Measurements from ENCODE around the gene AASDHPPT. TPM values are rescaled to one million over a fixed set of nuclear protein-coding genes. Genes with fewer than 3 reads are reported as not detected.

Gene AASDHPPT
- total and polyA plus RNA-seq, 12 donors = 13.8 to 97.2 (median 39.8) TPM

GRCh38 chr11:106086850-106087249 lies 9.4 kb downstream of the AASDHPPT start:
- TF ChIP-seq POLR2A (IDR thresholded peaks at IDR 0.05) (no peak), CTCF (IDR thresholded peaks at IDR 0.05) (no peak)
- Histone ChIP-seq H3K36me3 (replicated peaks in 1 of 2) (peaks cover 6 to 8% of the 10 kb centered on the region in 2 donors), H3K4me1 (replicated peaks in 1 of 2) (peaks cover 14 to 47% of the 10 kb centered on the region in 2 donors), H3K27ac (peak overlapping the region in 2 of 5 donors; percentile 4 to 27), H3K9me3 (replicated peaks in 1 of 3) (no peaks in the 10 kb centered on the region), H3K4me3 (no peak overlapping the region), H3K27me3 (no peaks in the 10 kb centered on the region)
- DNase-seq = no peak
- 55 to 60% (median 59%) methylated on average over 2 of the region's 2 CpGs for WGBS, 4 donors
- intact Hi-C loops (cut with DNase I) = no loop called here

GRCh38 chr11:106087815-106088435 lies 10.5 kb downstream of the AASDHPPT start:
- Histone ChIP-seq H3K27ac (no peak overlapping the region), H3K4me1 (replicated peaks in 1 of 2) (peaks cover 14 to 41% of the 10 kb centered on the region in 2 donors), H3K27me3 (no peaks in the 10 kb centered on the region), H3K9me3 (replicated peaks in 1 of 3) (no peaks in the 10 kb centered on the region), H3K36me3 (replicated peaks in 1 of 2) (peaks cover 6 to 13% of the 10 kb centered on the region in 2 donors), H3K4me3 (no peak overlapping the region)
- TF ChIP-seq CTCF (IDR thresholded peaks at IDR 0.05) (peak; percentile 81 to 92 (median 84)), POLR2A (IDR thresholded peaks at IDR 0.05) (no peak)
- peak; percentile 26 to 84 (median 62) for DNase-seq
- intact Hi-C loops (cut with DNase I) = no loop called here
- 23 to 34% (median 28%) methylated on average over 9 of the region's 9 CpGs for WGBS, 4 donors

- DNase-seq = no peak
- H3K36me3 ChIP-seq (replicated peaks in 1 of 2) = peaks cover 6 to 14% of the 10 kb centered on the region in 2 donors
- TF ChIP-seq CTCF (IDR thresholded peaks at IDR 0.05) (no peak), POLR2A (IDR thresholded peaks at IDR 0.05) (no peak)
- H3K4me1 ChIP-seq (replicated peaks in 1 of 2) = peaks cover 14 to 41% of the 10 kb centered on the region in 2 donors
- intact Hi-C loops (cut with DNase I) = no loop called here
- no peaks in the 10 kb centered on the region for H3K9me3 ChIP-seq (replicated peaks in 1 of 3)
- no peaks in the 10 kb centered on the region for H3K27me3 ChIP-seq
- H3K4me3 ChIP-seq = no peak overlapping the region
- WGBS, 4 donors = 86 to 91% (median 89%) methylated on average over 4 of the region's 4 CpGs
- H3K27ac ChIP-seq = no peak overlapping the region
Measured at GRCh38 chr11:106088896-106089295, 11.4 kb downstream of the AASDHPPT start.

GRCh38 chr11:106091480-106092123 lies 14.1 kb downstream of the AASDHPPT start:
- peaks cover 6 to 35% of the 10 kb centered on the region in 2 donors for H3K36me3 ChIP-seq (replicated peaks in 1 of 2)
- intact Hi-C loops (cut with DNase I) = no loop called here
- H3K4me3 ChIP-seq = peak overlapping the region in 1 of 4 donors; percentile 4
- no peaks in the 10 kb centered on the region for H3K27me3 ChIP-seq
- peak in 2 of 7 donors; percentile 2 to 16 for DNase-seq
- TF ChIP-seq CTCF (IDR thresholded peaks at IDR 0.05) (no peak), POLR2A (IDR thresholded peaks at IDR 0.05) (no peak)
- H3K4me1 ChIP-seq (replicated peaks in 1 of 2) = peaks cover 14 to 33% of the 10 kb centered on the region in 2 donors
- 37 to 62% (median 45%) methylated on average over 3 of the region's 3 CpGs for WGBS, 4 donors
- H3K9me3 ChIP-seq (replicated peaks in 1 of 3) = no peaks in the 10 kb centered on the region
- no peak overlapping the region for H3K27ac ChIP-seq

Measured in adrenal gland (tissue), 12 donors.